ENCODE measurements around the gene CACHD1. TPM values are rescaled to one million over a fixed set of nuclear protein-coding genes. Genes with fewer than 3 reads are reported as not detected.
A peak's percentile ranks its signal among the peaks of the same experiment; 100 is the strongest.

CACHD1 gene
- polyA plus RNA-seq (ENCODE audit: insufficient read length): 68.0 TPM
- long read RNA-seq, donor 1, partial matches to known transcripts: 11 of 11 reads
- long read RNA-seq, donor 1, other reads (novel, unspliced or antisense): 0 of 11 reads
- long read RNA-seq, donor 2, partial matches to known transcripts: 9 of 9 reads
- long read RNA-seq, donor 2, other reads (novel, unspliced or antisense): 0 of 9 reads
- long read RNA-seq, donor 3, full-length matches to known transcripts: 2 of 2 reads
- long read RNA-seq, donor 3, partial matches to known transcripts: 0 of 2 reads
- long read RNA-seq, donor 3, other reads (novel, unspliced or antisense): 0 of 2 reads
- long read RNA-seq, donor 4: 0 reads
- long read RNA-seq, donor 5: 0 reads
- long read RNA-seq, donor 6, partial matches to known transcripts: 18 of 18 reads
- long read RNA-seq, donor 6, other reads (novel, unspliced or antisense): 0 of 18 reads
- long read RNA-seq, donor 7, full-length matches to known transcripts: 1 of 16 reads
- long read RNA-seq, donor 7, partial matches to known transcripts: 15 of 16 reads
- long read RNA-seq, donor 7, other reads (novel, unspliced or antisense): 0 of 16 reads
- long read RNA-seq, donor 8, full-length matches to known transcripts: 1 of 1 reads
- long read RNA-seq, donor 8, partial matches to known transcripts: 0 of 1 reads
- long read RNA-seq, donor 8, other reads (novel, unspliced or antisense): 0 of 1 reads

DNA sequence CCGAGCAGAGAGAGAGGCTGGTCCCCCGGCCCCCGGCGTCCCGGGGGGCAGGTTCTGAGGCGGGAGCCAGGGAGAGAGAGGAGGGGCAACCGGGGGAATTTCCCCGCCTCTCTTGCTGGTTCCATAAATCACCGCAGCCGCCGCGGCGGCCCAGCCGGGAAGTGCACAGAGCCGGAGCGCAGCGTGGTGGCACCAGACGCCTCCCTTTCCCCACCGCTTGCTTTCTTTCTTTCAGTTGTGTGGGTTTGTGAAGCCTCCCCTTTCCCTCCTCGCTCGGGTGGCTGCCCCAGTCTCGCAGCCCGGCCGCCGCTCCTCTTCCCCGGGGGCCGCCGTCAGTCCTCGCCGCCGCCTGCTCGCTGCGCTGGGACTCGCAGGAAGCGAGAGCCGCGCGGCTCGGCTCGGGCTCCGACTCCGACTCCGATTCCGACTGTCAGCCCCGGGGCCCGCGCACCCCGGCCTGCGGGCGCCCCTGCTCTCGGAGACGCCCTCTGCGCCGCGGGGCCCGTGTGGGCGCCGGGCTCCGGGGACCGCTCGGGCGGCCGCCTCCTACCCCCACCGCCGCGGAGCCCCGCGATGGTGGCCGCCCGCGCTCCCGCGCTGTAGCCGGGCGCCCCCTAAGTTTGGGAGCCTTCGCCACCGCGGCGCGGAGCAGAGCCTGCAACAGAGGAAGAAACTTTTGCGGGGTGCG, at the start of gene CACHD1:
Gene CACHD1 (plus strand): TSS at position 153 of the 688 bp plus-strand sequence. CDS start 616 bp downstream, outside the sequence.
- DNase-seq: peak; percentile 94

DNA sequence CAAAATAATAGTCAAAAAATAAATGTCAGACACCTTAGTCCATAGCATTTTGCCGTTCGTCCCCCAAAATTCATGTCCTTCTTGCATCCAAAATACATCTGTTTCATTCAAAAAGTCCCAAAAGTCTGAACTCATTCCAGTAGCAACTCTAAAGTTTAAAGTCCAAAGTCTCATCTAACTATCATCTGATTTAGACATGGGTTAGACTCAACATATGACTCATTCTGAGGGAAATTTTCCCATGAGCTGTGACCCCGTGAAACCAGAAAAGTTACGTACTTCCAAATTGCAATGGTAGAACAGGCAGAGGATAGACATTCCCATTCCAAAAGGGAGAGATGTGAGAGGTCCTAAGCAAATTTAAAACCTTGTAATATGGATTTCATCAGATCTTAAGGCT, 48.6 kb upstream of the CACHD1 start:
- no peak for DNase-seq

DNA sequence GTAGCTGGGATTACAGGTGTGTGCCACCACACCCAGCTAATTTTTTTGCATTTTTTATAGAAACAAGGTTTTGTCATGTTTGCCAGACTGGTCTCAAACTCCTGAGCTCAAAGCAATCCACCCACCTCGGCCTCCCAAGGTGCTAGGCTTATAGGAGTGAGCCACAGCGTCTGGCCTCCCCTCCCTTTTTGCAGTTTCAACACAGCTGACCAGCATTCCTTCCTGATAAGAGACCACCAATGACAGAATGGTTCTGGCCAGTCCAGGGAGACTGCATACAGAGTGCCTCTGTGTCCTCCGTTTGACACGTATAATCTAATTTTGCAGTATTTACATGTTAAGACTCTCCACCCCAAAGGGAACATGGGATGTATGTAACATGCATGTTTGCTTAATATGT, 46.4 kb upstream of the CACHD1 start:
- DNase-seq: no peak

DNA sequence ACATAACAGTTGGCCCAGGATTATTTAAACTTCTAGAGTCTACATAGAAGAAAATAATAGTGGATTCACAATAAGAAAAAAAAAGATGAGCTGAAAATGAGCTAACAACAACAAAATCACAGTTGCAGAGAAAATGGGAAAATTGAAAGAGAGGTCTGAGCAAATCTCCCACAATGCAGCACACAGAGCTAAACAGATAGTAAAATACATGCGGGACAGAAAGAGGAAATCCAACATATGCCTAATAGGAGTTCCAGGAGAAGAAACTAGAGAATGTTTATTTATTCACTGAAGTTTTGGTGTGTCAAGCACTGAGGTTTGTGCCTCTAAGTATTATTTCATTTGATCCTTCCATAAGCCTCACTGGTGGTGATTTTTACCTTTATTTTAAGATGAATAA, 45.5 kb upstream of the CACHD1 start:
- no peak for DNase-seq

DNA sequence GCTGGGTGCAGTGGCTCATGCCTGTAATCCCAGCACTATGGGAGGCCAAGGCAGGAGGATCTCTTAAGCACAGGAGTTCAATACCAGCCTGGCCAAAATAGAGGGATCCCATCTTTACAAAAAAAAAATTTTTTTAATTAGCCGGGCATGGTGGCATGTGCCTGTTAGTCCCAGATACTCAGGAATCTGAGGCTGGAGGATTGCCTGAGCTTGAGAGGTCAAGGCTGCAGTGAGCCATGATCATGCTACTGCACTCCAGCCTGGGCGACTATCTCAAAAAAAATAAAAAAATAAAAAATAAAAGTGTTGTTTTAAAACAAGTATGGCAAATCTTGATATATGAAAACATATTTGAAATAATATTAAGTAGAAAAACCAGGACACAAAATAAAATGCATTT, 44.4 kb upstream of the CACHD1 start:
- no peak for DNase-seq

DNA sequence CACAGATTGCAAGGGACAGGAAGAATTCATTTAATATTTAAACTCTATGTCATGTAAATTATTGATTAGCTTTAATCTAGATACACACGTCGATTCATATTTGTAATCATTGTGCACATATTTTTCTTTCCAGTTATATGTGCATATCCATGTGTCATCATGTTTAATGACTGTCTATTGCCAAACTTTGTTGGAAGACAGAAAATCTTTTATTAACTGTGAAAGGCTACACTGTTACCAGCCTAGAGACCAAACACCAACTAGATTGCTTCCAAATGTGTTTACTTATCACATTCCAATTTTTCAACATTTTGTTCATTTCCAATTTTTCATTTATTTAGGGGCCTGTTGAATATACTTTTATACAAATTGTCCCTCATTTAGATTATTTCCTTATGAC, 43.2 kb upstream of the CACHD1 start:
- no peak for DNase-seq

DNA sequence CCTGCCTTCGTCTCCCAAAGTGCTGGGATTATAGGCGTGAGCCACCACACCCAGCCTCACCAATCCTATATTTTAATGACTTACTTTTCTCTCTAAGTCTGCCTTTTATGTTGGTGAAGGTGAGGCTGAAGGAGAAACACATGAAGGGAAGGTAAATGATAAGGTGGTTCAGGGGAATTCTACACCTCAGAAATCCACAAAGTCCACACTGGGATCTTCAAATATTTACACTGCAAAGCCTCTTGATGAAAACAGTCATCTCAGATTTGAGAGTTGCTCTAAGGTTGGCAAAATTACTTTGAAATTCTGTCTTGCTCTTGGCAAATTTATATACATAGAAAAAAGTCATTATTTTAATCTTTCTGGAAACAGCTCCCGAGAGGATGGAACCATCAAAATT, 42.0 kb upstream of the CACHD1 start:
- no peak for DNase-seq

DNA sequence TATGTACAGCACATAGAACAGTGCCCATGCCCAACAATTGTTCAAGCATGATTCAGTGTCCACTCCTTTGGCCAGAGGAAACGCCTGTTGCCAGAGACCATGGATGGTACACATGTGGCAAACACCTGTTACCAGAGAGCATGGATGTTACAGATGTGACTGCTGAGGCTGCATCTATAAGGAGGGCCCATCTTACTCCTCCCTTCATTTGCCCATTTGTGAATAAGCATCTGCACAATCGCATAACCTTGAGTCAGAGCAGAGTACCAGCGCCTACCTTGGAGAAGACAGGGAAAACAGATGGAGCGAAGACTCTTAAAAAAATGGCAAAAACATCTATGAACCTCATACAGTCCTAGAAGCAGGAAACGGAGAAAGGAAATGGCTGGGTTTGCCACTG, 36.6 kb upstream of the CACHD1 start:
- no peak for DNase-seq

DNA sequence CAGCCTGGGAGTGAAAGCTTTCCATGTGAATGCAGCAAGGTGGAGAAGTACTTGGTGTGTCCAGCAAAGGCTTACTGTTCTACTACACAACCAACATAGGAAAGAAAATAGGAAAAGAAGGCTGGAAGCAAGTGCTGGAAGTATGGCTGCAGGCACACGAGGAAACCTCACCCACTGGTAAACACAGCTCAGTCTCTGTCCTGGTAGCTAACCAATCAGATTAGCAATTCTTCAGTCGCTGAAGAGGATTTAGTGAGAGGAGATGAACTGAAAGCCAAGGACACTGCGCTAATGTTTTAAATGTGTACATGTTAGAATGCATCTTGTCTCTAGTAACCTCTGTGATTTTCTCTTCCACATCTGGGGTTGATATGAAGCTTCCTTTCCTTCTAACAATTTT, 36.2 kb upstream of the CACHD1 start:
- DNase-seq: no peak

DNA sequence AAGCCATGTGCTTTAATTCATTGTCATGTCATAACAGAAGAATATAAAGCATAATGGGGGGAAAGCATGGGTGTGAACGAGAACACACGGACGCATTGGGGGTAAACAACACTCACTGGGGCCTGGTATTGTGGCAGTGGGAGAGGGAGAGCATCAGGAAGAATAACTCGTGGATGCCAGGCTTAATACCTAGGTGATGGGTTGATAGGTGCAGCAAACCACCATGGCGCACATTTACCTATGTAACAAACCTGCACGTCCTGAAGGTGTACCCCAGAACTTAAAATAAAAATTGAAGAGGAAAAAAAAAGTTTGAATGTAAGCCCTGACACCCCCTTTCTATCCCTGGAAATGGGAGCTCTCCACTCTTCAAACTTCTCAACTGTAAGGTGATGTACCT, 34.9 kb upstream of the CACHD1 start:
- no peak for DNase-seq

DNA sequence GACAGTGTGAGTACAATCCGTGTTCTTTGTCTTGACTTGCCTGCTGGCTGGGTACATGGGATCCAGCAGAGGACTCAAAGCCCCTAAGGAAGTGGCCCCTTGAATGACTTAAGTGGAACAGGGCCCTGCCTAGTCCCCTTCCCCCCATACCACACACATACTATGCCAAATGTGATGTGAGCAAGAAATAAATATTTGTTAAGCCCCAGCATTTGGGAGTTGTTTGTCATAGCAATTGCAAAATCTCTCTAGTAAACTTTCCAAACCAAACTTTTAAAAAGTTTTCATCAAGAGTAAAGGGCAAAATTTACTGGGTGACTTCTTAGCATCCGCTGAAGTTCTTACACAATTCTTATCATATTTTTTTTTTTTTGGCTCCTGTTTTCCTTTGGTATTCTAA, 32.5 kb upstream of the CACHD1 start:
- DNase-seq: no peak

DNA sequence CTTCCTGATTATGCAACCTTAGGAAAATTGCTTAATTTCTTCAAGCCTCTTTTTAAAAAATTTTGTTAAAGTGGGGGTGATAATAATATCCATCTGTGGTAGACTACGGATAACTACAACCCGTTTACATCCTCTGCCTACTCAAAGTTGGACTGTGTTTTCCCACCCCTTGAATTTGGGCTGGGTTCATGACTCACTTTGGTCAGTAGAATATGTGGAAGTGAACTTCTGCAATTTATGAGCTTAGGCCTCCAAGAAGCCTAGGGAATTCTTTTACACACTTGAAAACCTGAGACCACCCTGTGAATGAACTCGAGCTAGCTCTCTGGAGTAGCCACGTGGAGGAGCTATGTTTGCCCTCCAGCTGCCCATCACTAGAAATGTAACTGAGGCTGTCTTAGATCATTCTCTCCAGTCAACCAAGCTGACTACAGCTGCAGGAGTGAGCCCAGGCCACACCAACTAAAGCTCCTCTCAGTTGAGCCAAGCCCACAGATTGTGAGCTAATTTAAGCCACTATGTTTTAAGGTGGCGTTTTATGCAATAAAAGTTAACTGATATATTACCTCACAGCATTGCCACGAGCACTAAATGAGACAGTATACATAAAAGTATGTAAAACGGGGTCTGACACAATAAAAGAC, 29.6 kb upstream of the CACHD1 start:
- DNase-seq: no peak

DNA sequence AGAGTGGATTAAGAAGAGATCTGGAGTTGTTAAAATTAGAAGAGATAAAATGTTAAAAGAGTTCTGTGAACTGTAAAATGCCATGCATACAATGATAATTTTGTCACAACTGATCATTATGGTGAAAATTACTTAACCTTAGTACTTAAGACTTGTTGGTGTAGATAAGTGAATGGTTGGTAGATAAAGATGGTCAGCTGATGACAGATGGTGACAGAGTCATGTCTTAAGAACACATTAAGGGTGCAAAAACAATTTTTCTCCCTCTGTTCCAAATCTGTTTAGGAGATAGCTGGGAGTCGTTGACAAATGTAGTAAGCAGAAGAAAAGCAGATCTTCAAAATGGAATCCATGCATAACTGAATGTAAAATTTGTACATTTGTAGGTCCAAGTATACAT, 18.5 kb upstream of the CACHD1 start:
- DNase-seq: no peak

DNA sequence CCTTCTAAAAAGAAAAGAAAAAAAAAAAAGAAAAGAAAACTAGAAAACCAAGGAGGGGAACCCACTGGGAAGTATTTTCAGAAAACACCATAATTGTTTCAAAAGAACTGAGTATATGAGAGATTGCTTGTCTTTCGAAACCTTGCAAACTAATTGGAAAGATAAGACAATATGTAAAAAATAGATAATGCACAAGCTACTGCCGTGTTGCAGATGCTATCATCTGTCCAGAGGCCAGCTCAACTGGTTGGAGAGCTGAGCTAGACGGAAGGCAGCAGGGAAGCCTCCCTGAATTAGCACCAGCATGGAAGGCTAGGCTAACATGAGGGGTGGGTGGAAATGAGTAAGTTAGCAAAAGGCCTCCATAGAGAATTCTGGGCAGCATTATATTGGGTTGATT, 16.2 kb upstream of the CACHD1 start:
- DNase-seq: no peak

DNA sequence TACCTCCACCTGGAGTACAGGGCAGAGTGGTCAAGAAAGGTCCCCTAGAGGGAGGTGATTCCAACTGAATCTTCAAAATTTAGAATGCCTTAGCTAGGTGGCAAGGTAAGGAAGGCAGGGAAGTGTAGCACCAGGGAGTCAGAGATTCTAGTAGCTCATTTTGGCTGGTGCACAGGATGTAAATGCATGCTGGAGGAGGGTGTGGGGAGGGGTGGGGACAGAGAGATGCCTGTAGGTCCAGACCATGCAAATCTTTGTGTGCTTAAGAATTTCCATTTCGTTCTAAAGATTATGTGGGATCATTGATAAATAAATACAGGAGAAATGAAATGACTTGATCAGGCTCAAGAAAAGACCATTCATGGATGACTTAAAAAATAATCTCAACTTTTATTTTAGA, 11.0 kb upstream of the CACHD1 start:
- no peak for DNase-seq

DNA sequence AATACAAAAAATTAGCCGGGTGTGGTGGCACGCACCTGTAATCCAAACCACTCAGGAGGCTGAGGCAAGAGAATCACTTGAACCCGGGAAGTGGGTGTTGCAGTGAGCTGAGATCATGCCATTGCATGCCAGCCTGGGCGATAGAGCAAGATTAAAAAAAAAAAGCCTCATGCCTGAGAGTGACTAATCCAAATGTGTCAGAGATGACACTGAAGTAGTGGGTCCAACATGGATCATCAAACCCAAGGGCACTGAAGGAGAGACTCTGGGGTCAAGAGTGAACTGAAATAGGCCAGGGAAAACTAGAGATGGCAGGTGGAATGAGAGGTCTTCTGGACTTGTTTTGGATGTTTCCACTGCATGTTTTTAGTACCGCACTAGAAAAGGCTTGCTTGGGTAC, 10.2 kb upstream of the CACHD1 start:
- no peak for DNase-seq

DNA sequence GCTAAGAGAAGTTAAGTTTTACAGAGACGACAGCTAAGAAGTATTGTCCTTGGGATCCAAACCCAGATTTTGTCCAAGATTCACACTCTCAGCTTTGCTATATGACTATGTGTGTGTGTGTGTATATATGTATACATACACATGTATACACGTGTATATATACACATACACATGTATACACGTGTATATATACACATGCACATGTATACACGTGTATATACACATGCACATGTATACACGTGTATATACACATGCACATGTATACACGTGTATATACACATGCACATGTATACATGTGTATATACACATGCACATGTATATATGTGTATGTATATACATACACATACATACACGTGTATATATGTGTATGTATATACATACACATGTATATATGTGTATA, 3.9 kb upstream of the CACHD1 start:
- no peak for DNase-seq

DNA sequence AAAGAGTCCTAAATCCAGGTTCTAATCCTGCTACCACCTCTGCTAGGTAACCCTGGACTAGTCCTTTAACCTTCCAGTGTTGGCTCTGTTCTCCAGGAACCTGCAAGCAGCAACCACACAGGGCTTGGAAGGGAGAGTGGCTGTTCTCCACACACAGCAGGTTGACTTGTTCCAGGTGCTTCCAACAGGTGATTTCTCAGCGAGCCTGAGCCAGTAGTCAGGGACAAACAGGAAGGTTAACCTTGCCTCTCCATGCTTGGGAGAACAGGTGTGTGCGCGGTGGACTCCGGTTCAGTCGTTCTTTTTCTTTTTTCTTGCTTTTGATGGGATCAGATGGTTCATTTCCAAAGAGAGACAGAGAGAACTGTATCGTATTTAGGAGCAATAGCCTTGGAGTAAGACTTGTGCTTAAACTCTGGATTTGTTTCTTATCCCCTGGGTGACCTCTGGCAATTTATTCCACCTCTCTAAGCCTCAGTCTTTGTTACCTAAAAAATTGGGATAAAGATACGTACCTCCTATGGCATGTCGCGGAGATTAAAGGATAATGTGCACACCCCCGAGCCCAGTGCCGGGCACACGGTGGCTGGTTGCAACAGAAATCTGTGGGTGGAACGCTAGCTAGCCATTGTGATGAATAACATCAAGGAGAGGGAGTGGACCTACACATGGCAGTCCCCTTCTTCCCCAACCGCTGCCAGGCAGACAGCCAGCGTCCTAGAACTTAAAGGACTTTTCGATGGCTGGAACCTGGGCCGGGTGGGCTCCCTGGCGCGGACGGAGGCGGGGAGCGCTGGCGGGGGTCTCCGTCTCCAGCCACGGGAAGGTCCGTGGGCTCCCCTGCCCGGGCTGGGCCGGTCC, 583 bp upstream of the CACHD1 start:
- DNase-seq: no peak

DNA sequence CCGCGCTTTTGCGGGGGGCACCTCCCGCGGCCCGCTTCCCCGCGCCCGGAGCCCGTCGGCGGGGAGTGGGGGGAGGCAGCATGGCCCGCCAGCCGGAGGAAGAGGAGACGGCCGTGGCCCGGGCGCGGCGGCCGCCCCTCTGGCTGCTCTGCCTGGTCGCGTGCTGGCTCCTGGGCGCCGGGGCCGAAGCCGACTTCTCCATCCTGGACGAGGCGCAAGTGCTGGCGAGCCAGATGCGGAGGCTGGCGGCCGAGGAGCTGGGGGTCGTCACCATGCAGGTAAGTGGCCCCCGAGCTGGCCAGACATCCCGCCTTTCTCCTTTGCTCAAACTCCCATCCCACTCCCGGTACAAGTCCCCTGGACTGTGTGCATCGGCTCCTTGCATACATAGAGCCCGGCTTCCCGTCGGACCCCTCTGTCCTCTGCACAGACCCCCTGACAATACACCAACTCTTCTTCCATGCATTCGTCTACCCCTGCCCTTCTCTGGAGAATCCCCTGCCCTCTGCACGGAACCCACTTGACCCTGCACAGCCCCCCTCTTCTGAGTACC, 812 bp downstream of the CACHD1 start:
- DNase-seq: no peak

DNA sequence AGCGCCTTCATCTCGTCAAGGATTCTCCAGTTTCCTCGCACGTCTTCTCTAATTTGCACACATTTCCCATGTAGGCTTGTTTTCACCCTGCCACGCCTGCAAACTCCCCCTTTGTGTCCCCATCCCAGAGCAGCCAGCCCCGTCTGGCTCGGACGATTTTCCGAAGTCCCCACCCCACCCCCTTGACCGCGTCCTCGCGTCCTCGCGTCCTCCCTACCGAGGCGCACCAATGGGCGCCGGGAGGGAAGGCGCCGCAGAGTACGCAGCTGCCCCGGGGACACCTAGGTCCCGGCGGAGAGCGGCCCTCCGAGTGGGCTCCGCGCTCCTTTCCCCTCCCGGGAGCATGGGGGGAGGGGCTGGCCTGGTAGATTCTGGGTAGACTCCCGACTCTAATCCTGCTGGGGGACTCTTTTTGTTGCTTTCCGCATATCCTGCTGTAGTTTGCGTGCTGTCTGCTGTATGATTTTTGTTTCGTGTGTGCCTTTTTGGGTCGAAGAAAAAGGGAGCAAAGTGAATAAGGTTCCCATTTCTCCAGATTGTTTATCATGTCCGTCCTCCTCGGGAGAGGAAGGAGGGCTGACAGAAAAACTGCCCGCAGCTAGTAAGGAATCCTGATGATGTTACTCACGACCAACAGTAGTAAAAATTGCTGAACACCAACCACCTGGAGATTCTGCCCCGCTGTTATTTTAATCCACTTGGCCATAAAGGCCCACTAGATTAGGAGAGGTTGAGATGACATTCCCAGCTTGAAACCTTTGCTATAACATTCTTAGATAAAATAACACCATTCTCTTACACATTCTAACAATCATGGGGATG, 1.5 kb downstream of the CACHD1 start:
- no peak for DNase-seq

DNA sequence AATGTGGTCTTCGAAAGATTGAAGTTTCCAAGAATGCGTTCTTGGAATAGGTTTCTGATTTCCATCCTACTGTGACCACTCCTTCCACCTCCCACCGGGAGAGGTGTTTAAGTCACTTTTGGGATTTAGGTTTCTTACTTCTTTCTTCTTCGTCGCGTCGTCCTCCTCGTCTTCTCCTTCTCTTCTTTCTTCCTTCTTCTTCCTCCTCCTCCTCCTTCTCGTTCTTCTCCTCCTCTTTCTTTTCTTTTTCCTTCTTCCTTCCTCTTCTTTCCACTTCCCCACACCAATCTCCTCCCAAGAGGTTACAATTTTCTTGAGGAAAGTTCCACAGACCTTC, 2.1 kb downstream of the CACHD1 start:
- DNase-seq: no peak
